HS-27A (cell line): ENCODE results near the gene CDH13.

Experiments used
- DNase-seq: peaks from one replicate; pipeline ENCODE4 v3.0.0-alpha.2; 2012; ENCODE audit warnings: low read depth, missing footprints

The CDH13 gene

DNA sequence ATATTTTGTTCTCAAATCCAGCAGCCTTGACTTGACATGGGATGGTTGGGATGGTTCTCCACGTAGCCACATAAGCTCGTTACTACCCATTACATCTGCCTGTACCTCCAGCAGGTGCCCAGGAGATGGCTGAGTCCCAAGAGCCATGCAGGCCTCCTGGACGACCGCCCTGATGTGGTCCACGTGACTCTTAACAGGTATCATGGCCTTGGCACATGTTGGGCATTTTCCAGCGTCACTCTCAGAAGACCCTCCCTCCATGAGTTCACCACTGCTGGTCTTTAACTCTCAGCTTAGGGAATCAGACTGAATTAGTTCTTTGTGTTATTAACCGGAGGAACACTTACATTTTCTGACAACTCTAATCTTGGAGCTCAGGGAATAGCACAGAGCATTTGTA, 161.5 kb downstream of the CDH13 start:
- no peak for DNase-seq

DNA sequence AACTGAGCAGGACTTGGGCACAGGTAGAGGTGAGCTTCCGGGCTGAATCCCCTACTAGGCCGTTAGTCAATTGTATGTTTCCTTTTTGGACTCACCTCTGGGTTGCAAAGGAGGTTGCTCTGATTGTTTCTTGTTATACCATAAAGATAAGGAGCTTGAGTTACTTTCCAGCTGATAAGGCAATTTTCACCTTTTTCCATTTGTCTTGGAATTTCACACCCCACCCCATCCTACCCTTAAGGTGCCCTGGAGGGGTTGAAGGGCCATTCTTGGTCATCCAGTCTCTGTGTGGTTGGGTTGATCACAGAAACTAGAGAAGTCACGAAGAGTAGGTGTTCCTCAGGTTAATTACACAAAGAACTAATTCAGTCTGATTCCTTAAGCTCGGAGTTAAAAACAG, 162.2 kb downstream of the CDH13 start:
- no peak for DNase-seq

DNA sequence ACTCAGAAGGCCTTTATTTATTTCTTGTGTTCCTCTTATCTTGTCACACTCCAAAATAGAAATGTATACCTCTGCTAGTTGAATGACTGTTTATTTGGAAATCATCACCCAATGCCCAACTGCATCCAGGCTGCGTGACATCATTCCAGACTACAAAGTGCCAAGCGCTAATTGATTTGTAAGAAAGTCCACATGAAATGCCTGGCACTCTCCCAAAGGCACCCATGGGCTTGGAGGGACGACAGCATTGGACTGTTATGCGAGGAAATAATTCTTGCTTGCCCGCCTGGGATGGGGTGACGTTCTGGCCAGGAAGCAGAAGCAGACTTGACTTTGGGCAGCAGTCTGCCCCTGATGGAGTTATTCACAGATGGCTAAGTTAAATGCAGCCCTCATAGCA, 165.9 kb downstream of the CDH13 start:
- no peak for DNase-seq

DNA sequence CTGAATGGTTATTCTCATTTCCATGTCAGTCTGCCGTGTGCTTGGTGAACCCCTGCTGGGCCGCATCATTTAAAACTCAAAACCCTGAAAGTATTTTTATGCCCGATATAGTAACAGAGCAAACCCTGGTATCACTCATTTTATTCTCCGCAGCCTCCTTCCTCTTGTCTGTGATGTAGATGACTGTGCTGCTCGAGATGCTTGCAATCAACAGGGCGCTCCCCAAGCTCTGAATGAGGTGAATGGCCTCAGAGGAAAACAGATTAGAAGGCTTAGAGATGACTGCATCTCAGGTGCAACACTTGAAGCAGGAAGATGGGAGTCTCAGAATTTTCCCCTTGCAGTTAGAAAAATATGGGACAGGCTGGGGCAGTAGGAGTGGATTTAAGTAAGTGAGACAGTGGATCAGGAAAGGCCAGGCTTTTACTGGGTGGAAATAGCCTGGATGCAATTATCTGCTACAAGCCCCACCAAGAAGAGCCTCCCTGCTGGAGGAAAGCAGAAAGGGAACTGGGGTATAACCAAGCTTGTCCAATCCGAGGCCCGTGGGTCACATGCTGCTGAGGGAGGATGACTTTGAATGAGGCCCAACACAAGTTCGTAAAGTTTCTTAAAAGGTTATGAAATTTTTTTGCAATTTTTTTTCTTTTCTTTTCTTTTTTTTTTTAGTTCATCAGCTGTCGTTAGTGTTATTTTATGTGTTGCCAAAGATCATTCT, 166.9 kb downstream of the CDH13 start:
- no peak for DNase-seq

DNA sequence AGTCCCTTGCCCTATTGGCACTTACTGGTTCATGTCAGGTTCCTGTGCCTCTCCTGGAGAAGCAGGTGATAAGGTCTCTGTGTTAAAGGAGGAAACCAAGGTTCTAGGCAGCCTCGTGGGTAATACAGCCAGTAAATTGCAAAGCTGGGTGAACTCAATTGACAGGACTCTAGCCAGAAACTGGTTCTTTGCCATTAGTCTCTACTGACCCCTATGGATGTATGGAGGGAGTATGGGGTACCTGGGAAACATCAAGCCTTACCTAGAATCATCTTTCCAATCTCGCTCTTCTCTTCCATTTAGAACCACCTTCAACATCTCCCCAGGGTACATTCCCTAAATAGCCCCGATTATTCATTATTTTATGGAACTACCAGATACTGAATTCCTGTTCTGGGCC, 169.3 kb downstream of the CDH13 start:
- DNase-seq = no peak

DNA sequence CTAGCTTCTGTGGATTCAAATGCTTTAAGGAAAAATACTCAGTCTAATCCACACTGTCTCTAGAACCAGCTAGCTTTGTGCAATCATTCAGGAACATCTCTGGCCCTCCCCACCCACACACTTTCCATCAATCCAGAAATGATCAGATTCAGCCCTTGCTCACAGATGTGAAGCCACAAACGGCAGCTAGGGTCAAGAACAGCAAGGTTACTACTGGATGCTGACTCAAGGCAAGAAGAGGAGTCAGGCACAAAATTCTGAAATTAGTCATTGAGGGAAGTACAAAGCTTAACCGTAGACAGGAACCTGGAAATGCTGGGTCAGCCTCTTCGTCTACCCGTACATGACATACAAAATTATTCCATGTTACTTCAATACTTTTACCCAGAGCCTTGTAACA, 174.6 kb downstream of the CDH13 start:
- DNase-seq = no peak

DNA sequence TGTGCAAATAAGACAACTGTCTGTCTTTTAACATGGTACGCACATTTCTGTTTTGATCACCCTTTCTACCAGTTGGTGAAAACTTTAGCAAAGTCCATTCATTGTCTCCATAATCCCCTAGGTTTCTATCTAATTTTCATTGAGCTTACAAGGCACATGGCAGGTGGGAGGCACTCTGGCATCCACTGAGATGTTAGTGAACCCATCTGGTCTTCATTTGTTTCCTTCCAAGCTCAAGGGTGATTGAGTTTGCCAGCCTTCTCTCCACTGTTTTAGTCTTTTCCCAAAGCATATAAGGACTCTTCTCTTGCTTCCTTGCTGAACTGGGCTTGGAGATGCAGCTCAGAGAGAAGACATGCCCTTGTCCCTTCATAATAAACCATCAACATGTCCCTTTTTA, 179.1 kb downstream of the CDH13 start:
- no peak for DNase-seq

DNA sequence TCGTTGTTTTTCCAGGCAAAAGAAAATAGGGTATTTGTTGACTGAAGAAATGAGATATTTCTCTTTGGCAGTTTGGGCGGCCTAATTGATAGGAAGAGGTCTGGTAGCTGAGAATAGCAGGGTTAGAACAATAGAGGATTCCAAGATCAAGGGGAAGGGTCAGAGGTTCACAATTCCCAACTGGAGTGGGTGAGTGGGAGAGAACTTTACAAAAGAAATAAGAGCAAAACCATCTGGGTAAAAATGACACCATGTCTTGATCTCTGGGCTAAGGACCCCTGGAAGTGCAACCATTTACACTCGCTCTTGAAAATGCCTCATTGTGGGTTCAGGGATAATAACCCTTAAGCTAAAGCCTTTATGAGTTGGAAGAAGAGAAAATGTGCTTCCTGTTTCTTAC, 180.5 kb downstream of the CDH13 start:
- no peak for DNase-seq

DNA sequence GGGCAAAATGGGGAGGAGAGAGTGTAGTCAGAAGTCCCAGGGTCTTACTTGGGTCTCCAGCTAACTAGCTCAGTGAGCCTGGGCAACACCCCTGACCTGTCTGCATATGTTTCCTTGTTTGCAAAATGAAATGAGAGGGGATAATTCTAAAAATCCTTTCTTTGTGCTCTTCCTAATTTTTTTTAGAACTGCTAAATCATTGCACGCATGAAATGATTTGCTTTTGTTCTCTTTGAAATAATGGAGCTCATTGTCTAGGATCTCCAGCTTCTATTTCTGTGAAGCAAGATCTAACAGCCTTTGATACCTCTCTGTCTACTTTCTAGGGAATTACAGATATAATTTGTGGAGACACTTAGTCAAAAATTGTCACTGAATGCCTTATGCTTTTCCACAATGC, 181.3 kb downstream of the CDH13 start:
- DNase-seq = no peak

DNA sequence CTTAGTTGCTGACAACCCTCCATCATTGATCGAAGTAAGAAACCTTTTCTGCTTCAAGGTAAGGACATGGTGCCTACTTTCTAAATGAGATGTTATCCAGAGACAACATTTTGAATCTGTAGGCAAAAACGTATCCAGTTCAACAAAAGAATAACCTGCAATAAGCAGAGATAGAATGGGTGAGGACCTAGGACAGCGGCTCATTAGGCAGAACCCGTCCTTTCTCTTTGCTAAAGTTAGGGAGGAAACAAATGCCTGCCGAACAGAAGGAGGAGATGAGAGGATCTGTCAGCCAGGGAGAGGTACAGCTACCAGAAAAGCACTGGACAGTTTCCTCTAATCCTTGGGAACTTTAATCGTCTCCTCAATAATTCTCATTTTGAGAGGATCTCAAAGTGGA, 183.3 kb downstream of the CDH13 start:
- no peak for DNase-seq

DNA sequence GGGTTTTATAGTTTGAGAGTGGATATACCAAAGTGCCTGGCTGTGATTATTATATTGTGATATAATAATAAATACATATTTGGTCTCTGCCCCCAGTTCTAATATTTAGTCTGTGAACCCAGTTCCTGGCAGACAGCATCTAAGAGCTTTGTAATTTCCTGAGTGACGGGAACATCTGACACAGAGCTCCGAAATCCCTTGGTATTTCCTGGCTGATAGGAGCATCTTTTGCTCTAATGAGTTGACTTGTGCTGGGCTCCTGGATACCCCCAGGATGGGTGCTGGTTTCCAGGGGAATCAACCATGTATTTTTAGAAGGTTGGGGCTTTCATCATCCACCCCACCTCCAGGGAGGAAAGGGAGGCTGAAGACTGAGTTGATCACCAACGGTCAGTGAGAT, 187.3 kb downstream of the CDH13 start:
- no peak for DNase-seq

DNA sequence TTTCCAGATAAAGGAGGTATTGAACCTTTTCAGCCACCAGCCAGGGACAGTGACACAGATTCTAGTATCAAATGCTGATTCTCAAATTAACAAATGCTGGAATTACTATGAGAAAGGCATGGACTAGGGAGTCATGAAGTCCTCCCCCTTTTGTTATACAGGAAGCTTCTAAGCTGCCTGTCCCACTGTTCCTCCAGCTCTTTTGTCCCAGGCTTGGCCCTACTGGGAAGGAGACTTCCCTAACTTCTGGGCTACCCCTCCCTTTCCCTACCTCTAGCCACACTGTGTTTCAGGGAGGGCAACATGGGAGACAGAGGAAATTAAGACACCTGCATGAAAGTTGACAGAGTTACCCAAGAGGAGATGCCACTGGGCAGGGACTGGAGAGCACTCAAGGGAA, 192.5 kb downstream of the CDH13 start:
- DNase-seq = no peak

DNA sequence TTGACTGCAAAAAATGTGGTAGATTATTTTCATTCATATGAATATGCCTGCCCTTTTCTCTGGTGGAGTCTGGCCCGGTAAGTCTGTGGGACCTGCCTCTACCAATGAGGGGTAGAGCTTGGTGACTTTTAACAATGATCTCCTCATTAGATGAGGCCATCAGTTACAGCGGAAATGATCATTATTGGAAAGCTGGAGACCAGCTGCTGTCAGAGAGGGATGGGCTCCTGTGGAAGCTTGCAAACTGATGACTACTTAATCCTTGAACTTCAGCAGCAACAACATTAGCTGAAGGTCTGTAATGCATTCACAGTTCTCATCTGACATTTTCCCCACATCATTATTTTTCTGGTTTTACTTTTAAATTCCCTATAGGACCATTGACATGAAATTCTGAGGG, 194.1 kb downstream of the CDH13 start:
- DNase-seq = no peak

DNA sequence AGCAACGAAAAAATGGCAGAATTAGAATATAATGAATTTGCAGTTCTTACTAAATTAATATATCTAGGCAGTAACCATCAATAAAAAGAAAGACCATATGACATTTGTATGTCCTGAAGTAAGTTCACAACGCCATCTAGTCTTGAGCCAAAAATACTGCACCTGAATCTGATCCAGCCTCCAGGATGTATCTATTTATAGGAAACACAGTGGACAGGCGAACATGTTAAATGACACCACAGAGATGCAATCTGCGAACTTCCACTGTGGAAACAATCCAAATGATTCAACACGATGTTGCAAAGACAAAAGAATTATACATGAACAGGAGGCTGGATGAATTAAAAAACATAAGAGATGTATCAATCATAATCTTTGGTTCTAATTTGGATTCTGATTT, 197.6 kb downstream of the CDH13 start:
- no peak for DNase-seq

DNA sequence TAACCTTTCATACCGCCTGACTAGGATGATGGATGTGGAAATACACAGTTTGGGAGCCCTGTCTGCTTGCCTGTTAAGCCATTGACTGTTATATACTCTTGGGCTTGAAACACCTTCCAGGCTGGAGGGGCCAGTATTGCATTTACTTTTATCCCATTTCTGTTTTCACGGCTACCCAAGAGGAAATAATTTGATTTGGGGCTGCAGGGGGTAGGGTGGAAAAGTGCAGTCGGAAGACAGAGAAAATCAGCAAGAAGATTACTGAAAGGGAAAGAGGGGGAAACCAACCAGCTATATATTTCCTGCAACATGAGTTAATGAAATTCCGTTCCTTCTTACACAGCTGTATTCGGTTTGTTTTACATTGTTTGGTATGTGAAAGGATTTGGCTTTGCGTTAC, 202.5 kb downstream of the CDH13 start:
- DNase-seq = no peak

DNA sequence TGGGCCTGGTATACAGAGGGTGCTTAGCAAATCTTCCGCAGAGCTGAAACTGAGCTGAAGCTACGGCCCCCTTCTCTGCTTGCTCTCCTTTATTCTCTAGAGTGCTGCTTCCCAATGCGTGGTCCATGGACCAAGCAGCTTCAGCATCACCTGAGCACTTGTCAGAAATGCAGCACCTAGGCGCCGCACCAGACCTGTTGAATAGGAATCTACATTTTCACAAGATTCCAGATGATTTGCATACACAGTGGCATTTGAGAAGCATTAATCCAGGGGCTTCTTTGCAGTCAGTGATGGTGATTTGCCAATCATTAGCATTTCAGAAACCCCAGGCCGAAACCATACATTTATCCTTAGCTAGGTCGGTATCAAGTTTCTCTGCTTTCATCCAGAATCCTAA, 204.2 kb downstream of the CDH13 start:
- DNase-seq = no peak

DNA sequence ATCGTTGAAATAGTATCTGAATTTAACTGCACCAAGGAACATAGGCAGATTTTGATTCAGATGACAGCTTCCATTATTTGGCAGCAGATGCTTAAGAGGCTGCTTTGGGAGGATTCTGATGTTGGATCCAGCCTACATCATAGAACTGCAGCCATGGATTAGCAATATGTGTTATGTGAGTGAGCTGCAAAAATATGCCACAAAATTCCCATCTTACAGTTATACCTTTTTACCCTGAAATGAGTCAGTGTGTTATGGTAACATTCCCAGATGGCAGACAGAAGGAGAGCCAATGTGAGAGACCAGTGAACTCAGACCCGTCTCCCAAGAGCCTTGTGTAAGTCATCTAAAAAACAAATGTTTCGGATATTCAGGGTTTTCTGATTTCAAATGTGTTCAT, 206.1 kb downstream of the CDH13 start:
- no peak for DNase-seq

DNA sequence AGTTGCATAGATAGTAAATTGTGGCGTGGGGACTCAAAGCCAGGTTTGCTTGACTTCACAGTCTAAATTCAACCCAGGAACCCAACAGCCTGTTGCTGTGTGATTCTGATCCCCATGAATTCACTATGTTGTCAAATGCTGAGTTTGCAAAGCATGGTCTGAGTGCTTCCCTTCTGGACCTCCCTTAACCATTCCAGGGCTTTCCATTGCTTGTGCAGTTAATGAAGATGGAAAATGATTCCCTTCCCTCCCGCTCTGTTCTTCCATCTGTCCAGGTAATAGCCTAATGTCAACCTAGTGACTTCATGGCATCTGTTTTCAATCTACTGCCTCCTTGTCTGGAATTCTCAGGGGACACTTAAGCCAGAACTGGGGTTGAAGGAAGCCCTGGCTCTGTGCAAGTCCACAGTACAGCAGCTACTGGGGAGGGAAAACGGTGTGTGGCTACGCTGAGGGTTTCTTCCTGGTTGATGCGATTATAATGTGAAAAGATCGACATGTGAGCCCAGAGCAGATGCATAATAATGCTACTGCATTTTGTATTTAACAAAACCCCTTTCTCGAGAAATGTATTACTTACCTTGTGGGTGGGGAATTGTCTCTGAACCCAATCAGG, 206.7 kb downstream of the CDH13 start:
- DNase-seq = no peak

DNA sequence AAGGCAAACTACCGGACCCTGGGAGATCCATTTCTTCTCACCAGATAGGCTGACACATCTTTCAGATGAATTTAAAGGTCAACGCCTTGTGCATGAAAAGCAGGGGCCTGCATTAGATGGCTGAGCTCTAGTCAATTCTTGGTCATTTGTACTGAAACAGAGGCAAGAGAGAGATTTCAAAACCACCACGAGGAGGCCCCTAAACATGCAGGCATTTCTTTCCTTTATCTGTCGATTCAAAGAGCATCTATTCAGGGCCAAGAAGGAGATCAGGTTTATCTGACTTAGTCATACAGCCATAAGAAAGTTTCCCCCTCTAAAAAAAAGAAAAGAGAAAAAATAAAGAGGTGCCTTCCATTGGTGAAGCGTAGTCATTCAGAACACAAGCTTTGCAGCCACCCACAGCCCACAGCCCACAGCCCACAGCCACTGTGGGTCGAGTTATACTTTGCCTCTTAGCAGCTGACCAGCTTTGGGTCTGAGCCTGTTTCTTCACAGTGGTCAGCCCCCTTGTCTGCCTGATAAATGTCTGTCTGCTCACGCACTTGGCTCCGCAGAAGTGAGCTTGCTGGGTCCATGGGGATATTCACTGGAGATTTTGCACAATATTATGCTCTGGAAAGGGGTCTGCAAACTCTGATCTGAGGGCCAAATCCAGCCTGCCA, 207.5 kb downstream of the CDH13 start:
- no peak for DNase-seq

DNA sequence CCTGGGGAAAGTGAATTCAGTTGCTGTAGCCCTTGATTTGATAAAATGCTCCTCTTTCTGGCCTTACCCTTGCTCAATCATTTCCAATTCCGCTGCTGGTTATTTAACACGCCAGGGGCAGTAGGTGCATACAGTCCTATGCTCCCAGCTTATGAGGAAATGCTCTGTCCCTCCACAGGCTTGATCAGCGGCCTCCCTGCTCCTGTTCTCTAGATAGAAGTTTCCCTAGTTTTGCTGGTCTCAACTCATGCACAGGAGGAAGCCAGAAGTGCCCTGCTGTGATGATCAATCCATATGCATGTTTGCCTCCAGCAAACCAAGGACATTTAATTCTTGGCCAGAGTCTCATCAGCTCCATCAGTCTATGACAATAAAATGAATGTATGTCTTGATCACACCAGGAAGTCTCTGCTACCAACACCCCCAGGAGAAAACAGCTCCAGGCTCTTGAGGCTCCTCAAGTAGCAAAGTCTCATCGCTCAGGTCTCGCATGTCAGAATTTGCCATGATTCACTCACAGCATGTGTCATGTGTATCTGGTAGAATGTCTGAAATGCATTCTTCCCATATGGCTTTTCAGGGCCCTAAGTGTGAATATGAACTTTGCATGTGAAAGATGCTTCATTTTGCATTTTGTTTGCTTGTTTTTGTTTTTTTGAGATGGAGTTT, 208.9 kb downstream of the CDH13 start:
- DNase-seq = no peak

DNA sequence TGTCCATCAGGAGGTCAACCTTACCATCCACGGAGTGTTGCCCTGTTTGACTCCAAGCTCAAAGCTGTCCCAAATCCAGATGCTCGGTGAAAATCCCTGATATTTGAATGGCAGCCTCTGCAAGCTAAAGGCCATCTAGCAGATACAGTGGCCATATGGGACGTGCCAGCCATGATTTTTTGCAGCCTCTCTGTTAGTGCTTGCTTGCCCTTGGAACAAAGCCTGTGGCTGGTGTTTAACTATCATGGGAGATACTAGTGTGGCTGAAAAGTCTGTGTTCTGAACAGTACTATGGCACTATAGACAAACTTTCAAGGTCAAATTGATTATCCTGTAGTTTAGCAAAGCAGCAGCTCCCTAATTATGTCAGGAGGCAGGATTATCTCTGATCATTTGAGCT, 214.3 kb downstream of the CDH13 start:
- no peak for DNase-seq

DNA sequence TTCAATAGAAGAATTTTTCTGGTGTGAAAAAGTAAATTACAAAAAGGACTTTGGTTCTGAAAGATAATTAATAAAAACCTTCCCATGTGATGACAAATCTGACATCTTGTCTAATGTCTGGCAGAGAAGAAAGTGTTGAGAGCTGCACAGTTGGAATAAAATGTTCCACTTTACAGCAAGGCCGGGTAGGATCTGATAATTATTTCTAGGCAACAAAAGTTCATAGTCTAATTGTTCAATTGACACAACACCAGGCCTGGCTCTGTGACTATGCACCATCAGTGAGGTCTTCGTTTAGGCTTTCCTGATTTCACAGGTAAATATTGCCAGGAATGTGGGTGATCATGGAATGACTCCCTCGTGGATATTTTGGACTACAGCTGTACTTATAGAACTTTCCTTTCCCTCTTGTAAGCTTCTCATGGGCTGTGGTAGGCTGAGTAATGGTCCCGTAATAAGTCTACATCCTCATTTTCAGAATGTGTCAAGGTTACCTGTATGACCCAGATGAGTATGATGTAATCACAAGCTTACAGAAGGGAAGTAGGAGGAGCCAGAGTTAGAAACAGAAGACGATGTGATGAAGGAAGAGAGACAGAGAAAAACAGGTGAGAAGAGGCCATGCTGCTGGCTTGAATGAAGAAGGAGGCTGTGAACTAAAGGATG, 217.0 kb downstream of the CDH13 start:
- no peak for DNase-seq

DNA sequence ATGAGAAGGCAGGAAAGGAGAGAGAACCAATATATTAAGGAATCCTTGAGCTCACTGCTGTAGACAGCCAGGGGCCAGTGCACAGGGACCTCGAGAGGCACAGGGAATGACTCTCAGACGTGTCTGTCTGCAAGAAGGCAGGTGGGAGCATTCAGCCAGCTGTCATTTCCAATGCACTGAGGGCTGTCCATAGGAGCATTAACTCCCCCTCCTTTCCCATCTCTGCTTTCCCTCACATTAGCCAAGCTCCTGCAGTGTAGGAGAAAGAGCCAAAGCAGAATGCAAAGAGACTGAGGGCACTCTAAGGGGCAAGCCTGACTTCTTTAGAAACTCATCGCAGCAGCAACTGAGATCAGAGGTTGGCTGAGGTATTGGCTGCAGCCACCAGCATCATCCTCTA, 218.3 kb downstream of the CDH13 start:
- no peak for DNase-seq
